A172 (cell line): ENCODE measurements around the gene CRTC2. TPM values are rescaled to one million over a fixed set of nuclear protein-coding genes. Genes with fewer than 3 reads are reported as not detected.
"Not testable (repeated sequence)": the region's sequence is repeated elsewhere in the genome, so short reads cannot be mapped to it uniquely, and the experiment has no call there.

Experiments
- DNase-seq: peaks from one replicate; pipeline ENCODE4 v3.0.0-alpha.2; 2015; ENCODE audit warnings: low spot score
- total RNA-seq: library from RNA; depleted of rRNA; stranded (reverse); fragments of >200 nt; shearing (Covaris generic); gene quantifications from 2 replicates; pipeline ENCODE4 v1.2.3, GENCODE V29; 2014; rRNA removed

Gene CRTC2, protein sequence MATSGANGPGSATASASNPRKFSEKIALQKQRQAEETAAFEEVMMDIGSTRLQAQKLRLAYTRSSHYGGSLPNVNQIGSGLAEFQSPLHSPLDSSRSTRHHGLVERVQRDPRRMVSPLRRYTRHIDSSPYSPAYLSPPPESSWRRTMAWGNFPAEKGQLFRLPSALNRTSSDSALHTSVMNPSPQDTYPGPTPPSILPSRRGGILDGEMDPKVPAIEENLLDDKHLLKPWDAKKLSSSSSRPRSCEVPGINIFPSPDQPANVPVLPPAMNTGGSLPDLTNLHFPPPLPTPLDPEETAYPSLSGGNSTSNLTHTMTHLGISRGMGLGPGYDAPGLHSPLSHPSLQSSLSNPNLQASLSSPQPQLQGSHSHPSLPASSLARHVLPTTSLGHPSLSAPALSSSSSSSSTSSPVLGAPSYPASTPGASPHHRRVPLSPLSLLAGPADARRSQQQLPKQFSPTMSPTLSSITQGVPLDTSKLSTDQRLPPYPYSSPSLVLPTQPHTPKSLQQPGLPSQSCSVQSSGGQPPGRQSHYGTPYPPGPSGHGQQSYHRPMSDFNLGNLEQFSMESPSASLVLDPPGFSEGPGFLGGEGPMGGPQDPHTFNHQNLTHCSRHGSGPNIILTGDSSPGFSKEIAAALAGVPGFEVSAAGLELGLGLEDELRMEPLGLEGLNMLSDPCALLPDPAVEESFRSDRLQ
- total RNA-seq: 14.5 and 16.6 TPM in 2 replicates

DNA sequence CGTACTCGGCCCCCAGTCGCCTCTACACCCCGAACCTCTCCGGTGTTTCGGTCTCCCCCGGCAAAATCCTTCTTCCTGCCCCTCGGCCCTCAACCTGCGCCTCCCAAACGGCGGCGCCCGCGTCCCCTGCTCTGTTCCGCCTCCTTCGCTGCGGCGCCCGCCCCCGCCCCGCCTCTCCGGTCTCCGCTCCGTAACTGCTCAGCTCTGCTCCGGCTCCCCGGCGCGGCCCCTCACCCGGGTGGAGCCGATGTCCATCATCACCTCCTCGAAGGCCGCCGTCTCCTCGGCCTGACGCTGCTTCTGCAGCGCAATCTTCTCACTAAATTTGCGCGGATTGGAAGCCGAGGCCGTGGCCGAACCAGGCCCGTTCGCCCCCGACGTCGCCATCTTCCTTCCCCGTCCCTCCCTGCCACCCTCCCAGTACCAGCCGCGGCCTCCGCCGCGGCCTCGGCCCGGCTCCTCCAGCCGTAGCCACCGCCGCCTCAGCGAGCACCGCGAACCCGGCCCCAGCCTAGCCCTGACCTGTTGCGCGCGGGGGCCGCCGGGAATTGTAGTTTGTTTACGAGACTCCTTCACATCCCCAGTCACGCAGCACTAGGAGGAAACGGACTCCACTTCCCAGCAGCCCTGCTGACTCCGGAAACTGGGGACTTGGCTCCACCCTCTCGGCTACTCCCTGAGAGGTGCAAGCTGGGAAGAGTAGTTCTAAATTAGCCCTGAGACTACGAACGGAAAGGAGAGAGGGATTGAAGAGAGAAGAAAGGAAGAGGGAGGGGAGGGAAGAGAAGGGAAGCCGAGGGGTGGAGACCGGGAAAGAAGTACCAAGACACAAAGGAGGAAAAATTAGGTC lies at the start of gene CRTC2:
TSS of gene CRTC2 (minus strand) at position 502 of the 850 bp plus-strand sequence. CDS start at position 387, 115 bp downstream.
- peak; percentile 98 for DNase-seq

DNA sequence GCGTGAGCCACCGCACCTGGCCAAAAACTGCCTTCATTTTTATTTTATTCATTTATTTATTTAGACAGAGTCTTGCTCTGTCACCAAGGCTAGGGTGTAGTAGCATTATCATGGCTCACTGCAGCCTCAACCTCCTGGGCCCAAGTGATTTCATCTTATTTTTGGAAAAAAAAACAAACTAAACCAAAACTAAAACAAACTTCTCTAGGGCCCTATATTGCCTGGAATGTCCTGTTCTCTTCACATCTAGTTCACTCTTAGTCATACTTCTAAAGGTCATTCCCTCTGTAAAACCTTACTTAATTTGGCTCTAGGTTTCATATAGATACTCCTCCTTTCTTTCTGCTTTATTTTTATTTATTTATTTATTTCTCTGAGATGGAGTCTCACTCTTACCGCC lies 47.7 kb upstream of the CRTC2 start:
- DNase-seq: peak; percentile 44

DNA sequence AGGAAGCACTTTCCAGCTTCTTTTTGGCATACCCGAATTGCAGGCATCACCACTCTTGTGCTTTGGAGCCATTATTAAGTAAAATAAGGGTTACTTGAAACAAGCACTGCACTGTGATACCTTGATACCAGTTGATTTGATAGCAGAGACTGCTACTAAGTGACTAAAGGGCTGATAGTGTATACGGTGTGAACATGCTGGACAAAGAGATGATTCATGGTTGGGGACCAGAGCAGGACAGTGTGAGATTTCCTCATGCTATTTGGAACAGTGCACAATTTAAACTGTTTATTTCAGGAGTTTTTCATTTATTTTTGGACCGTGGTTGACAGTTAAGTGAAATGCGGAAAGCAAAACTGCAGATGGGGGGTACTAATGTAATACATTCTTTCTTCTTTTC lies 42.0 kb upstream of the CRTC2 start:
- DNase-seq: no peak

DNA sequence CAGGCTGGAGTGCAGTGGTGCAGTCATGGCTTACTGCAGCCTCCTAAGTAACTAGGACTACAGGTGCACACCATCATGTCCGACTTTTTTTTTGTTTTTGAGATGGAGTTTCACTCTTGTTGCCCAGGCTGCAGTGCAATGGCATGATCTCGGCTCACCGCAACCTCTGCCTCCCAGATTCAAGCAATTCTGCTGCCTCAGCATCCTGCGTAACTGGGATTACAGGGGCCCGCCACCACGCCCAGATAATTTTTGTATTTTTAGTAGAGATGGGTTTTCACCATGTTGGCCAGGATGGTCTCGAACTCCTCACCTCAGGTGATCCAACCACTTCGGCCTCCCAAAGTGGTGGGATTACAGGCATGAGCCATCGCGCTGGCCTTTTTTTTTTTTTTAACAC lies 38.5 kb upstream of the CRTC2 start:
- not testable (repeated sequence) for DNase-seq

DNA sequence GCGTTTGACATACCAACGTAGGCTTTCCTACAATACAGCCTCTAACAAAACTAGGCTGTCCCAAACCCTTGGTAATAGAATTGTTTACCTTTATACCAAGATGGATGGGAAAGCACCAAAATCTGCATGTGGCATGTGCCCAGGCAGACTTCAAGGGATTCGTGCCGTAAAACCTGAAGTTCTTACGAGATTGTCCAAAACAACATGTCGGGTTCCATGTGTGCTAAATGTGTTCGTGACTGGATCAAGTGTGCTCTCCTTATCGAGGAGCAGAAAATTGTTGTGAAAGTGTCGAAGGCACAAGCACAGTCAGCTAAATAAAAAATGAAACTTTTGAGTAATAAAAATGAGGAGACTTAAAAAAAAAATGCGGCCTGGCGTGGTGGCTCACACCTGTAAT lies 37.2 kb upstream of the CRTC2 start:
- DNase-seq: no peak

DNA sequence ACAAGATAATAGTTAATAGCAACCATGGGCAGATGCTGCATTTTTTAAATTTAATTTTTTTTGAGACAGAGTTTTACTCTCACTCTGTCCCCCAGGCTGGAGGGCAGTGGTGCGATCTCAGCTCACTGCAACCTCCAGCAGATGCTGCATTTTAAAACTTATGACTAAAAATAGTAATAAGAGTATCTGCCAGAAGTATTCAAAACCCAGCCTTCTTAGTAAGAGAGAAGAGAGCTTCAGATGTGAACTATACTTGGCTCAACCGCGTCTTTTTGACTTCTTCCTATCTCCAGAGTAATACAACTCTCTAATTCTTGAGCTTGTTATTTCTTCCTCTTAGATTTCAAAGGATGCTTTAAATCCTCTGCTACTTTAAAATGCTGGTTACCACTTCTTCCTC lies 36.8 kb upstream of the CRTC2 start:
- DNase-seq: no peak

DNA sequence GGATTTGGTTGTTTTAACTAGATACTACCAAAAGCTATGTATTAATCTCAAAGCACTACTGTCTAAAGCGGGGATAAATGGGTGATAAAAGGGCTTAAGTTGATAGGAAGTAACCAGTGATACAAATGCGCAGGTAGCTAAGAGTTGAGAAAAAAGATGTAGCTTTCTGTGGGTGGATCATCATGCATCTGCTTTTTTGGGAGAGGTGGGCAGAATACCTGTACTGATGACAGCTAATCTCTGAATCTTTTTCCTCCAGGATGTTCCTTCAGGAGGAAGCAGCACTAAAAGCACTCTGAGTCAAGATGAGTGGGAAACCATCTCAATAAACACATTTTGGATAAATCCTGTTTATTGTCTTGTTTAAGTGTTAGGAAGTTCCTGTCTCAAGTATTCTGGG lies 33.4 kb upstream of the CRTC2 start:
- no peak for DNase-seq

DNA sequence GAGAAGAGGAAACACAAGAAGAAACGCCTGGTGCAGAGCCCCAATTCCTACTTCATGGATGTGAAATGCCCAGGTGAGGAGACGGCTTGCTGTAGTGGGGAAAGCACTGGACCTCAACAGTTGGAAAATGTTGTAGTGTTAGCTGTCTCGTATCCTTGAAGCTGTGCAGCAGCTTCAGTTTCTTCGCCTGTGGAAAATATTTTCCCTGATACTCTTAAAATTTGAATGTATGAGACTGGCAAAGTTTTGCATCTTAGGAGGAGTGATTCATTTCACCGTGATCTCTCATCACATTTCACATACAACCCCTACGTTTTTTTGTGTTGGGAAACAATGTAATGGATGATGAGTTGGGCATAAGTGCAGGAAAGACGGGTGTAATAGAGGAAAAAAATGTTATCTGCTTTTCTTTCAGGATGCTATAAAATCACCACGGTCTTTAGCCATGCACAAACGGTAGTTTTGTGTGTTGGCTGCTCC lies 32.8 kb upstream of the CRTC2 start:
- no peak for DNase-seq

DNA sequence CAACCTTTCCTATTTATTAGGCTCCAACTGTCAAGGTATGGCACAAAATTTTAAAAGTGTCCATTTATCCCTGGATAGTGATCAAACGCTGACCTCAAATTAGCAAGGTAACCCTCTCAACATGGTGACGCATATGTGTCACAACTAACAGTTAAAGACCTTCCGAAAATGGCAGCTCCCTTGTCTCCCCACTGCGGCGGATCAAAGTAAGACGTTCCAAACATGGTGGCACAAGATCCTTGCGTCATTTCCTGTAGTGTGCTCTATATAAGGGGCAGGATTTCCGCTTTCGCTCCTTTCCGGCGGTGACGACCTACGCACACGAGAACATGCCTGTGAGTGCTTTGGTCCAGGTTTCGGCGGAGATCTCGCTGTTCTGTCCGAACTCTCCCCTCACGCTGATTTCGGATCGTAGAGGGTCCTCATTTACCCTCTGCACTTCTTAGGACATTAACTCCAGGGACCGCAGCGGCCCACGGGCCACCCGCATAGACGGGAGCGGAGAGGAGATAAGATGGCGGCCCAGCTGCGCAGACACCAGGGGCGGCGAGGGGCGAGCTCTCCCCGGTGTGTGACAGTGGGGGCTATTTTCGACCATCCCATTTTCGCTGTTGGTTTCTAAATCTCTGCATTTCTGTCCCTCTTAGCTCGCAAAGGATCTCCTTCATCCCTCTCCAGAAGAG lies 32.2 kb upstream of the CRTC2 start, which contains the start of gene RPS27:
TSS of gene RPS27 (plus strand) at position 295 of the 683 bp plus-strand sequence. CDS start at position 330, 35 bp downstream.
- DNase-seq: peak; percentile 99

DNA sequence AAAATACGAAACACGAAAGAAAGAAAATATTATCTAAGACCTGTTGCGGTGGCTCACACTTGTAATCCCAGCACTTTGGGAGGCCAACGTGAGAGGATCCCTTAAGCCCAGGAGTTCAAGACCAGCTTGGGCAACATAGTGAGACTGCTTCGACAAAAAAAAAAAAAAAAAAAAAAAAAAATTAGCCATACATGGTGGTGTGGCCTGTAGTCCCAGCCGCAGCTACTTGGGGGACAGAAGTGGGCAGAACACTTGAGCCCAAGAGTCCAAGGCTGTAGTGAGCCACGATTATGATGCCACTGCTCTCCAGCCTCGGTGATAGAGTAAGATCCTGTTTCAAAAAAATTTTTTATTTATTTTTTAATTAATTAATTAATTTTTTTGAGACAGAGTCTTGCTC lies 29.2 kb upstream of the CRTC2 start:
- DNase-seq: no peak

DNA sequence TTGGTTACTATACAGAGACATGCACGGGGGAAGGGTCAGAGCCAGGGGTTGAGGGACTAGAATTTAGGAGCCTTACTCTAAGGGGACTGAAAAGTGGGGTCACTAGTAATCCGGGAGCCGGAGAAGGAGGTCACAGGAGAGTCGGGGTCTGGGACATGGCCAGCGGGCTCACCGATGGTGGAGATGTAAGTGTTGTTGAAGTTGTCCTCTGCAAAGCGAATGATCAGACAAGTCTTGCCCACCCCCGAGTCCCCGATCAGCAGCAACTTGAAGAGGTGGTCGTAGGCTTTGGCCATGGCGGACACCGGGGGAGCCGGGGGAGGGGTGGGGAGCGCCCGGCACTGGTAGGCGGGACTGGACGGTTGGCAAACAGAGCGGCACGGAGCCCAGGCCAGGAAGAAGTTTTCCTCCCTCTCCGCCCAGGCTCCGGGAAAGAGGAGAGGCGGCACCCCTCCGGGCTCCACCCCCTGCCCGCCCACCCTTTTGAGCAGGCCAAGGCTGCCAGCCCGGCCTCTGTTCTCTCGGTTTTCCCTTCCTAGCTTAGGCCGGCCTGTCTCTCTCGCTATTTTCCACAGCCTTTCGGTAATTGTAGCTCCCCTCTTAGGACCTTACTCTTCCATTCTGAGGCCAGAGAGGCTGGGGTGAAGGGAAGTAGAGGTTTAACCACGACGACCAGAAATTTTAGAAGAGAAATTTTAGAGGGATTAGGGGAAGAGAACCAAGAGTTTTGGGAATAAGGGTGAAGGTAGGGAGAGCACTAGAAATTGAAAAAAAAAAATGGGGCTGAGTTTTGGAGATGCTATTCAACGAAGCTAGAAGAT lies 27.7 kb upstream of the CRTC2 start, which contains the start of gene RAB13:
TSS of gene RAB13 (minus strand) at position 399 of the 821 bp plus-strand sequence. CDS start at position 296, 103 bp downstream.
- DNase-seq: peak; percentile 87

DNA sequence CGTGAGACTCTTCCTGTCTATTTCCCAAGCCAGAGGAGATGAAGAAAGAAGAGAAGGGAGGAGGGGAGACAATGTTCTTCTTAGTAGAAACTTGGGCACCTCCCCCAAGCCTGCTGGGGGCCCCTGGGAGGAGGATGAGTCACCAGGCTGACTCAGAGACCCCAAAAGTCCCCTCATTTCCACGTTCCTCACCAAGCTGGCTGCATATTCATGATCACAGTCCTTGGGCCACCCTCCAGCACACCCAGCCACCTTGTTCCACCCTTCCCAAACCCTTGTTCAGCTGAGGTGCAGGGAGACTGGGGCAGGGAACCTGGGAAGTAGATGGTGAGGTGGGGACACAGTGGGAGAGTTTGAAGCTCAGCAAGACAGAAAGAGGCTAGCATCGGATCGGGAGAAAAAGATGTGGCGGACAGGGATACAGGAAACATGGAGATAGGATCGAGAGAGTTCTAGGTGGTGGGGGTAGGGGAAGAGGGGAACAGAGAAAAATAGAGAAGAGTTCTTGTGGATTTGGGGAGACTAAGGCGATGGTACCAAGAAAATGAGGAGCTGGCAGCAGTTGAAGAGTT lies 27.0 kb upstream of the CRTC2 start:
- peak; percentile 78 for DNase-seq

DNA sequence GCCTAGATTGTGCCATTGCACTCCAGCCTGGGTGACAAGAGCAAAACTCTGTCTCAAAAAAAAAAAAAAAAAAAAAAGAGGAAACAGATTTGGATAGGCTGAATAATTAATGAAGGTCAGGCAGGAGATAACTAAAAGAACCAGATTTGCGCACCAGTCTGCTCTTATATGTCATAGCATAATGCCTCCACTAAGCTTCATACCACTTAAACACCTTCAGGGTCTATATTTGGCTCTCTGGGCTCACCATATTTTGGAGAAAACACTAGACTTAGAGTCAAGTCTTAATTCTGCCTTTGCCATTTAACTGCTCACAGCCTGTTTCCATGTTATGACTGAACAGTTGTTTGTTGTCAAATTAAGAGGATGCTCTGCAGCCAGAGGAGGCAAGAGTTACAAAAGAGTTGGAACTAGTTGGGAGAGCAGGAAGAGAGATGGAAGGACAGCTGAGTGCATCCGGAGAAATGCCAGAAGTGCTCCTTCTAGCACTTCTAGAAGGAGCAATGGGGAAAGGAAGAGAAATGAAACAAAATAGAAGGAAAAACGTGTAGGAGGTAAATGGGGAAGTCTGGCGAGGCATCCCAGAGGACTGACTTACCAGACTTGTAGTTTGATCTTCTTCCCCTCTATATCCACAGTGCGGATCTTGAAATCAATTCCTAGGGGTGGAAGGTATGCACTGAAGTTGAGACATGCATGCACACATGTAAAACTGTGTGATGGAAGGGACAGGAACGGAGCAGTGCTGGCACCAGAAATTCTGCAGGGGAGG lies 25.9 kb upstream of the CRTC2 start:
- no peak for DNase-seq

DNA sequence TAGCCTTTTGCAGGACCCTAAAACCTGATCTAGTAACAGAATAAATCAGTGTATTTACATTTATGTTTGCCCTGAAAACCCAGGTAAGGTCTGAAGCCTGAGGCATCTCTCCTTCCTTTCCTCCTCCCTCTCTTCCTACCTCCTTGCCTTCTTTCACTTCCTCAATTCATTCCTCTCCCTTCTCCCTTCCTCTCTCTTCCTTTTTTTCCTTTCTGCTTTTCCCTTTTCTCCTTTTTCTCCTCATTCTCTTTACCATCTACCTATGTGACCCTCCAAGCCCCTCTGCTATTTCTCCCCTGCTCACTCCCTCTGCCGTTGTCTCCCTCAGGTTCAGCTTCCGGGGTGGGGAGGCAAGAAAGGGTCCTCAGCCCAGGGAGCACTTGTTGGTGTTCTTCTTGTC lies 23.3 kb upstream of the CRTC2 start:
- DNase-seq: not testable (repeated sequence)

DNA sequence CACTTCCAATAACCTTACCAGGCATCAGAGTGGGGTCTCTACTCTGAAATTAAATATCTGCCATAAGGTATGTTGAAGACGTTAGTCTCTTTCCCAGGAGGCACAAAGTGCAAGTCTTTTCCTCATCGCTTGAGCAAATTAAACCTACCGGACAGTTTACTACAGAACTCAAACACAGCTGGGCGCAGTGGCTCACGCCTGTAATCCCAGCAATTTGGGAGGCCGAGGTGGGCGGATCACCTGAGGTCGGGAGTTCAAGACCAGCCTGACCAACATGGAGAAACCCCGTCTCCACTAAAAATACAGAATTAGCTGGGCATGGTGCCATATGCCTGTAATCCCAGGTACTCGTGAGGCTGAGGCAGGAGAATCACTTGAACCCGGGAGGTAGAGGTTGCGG lies 20.7 kb upstream of the CRTC2 start:
- DNase-seq: not testable (repeated sequence)

DNA sequence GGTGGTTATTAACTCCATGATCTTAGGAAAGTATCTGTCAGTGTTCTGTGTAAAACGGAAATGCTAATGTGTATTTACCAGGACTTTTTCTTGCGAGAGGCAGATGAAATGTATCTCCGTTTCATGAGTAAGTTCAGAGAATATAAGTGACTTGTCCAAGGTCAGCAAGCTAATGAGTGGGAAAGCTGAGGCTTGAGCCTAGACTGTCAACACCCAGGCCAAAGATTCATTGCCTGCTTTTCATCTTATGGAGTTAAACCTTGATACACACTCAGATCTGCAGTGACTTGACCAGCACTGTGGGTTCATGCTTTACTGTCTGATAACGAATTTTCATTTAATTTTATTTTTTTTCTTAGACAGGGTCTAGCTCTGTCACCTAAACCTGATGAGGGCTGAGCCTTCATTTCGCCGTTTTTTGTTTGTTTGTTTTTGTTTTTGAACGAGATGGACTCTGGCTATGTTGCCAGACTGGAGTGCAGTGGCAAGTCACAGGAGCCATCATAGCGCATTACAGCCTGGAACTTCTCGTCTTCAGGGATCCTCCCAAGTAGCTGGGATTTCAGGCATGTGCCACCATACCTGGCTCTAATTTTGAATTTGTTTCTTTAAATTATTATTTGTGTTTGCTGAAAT lies 20.0 kb upstream of the CRTC2 start:
- no peak for DNase-seq

DNA sequence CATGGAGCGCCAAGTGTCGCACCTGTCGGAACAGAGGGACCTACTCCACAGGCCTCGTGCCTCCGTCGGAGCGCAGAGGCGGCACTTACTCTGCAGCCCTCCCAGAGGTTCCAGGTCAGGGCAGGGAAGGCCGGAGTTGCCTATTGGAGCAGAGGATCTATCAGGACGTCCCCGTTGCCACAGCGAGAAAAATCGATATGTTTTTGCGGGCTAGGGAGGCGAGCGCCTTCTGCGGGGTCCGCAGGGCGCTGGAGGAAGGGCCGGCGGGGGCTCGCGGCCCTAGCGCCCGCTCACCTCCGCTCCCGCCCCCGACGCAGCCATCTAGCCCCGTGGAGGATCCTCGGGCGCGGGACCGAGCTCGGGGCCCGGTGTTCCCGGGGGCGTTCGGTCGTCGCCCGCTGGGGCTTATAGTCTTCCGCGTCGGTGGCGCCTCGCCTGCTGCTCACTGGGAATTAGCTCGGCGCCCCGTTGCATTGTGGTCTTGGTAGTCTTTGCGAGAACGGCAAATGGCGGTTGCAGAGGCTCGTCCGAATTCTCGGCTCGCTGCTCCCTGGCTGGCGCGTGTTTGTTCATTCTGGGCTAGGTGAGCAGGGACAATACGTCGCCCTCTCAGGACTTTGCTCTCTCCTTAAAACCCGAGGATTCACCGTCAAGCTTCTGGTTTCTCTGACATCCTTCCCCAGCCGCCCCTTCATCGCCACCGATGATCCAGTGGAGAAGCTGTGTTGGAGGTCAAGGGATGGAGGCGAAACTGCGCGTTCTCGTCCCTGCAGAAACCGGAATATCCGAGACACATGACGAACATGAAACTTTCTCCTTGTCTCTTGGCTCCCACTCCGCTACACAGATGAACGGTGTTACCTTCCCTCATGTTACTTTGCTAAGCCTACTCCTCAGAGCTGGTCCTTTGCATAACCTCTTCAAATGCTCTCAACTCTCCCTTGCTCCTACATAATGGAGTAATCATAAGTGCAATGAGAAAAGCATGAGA lies 19.1 kb upstream of the CRTC2 start, which contains the start of gene JTB:
TSS of gene JTB (minus strand) at position 425 of the 991 bp plus-strand sequence. CDS start at position 3, 422 bp downstream.
- peak; percentile 79 for DNase-seq
